HEK293 (cell line): ENCODE measurements around the gene PCDHB11.
"Not testable (repeated sequence)": the region's sequence is repeated elsewhere in the genome, so short reads cannot be mapped to it uniquely, and the experiment has no call there.

ENCODE experiments used
- CTCF ChIA-PET: fragments of 350-600 bp; formaldehyde crosslinking; extraction: SDS; loops from one replicate; lab custom pipeline; 2021; ENCODE audit warnings: antibody characterized with exemption; lab: Yijun Ruan, JAX
- POLR2A ChIA-PET: fragments of 300-600 bp; formaldehyde crosslinking; extraction: SDS; loops from one replicate; lab custom pipeline; 2020; ENCODE audit warnings: antibody characterized with exemption, inconsistent platforms; lab: Yijun Ruan, JAX
- H3K27ac ChIP-seq: fragments of 200-500 bp; sonication (Bioruptor generic); 2 replicates; pipeline ENCODE4 v1.5.1; 2014; ENCODE audit warnings: low read depth, low read length, control low read depth, inconsistent platforms; ENCODE audit errors: extremely low read depth
- H3K36me3 ChIP-seq, 2 experiments: fragments of 200-500 bp in 1 of 2; sonication (Bioruptor generic) in 1 of 2; 1 replicate in 1 of 2; 2 replicates in 1 of 2; pipeline ENCODE4 v1.5.1; 2014 to 2017; ENCODE audit warnings: inconsistent platforms in 2 of 2, low read length in 2 of 2; ENCODE audit not compliant: control insufficient read depth in 2 of 2, insufficient read depth in 1 of 2
- H3K4me1 ChIP-seq: fragments of 200-500 bp; sonication (Bioruptor generic); 2 replicates; pipeline ENCODE4 v1.5.1; 2014; ENCODE audit warnings: mild to moderate bottlenecking, low read length, inconsistent platforms; ENCODE audit not compliant: control insufficient read depth, insufficient read depth
- H3K4me3 ChIP-seq: 2 replicates; pipeline ENCODE4 v1.5.1; 2011; ENCODE audit warnings: low read depth, mild to moderate bottlenecking, control low read depth, low read length, moderate library complexity
- H3K9me3 ChIP-seq: fragments of 200-500 bp; sonication (Bioruptor generic); 2 replicates; pipeline ENCODE4 v1.5.1; 2014; ENCODE audit warnings: low read depth, low read length, inconsistent platforms; ENCODE audit not compliant: control insufficient read depth, insufficient read depth
- GFI1B ChIP-seq: fragments of 450-650 bp; formaldehyde crosslinking; IDR thresholded peaks from 2 replicates; pipeline ENCODE4 v1.5.1; 2016; ENCODE audit warnings: missing biosample characterization, missing genetic modification characterization
- ZEB2 ChIP-seq: fragments of 450-650 bp; formaldehyde crosslinking; IDR thresholded peaks from 2 replicates; pipeline ENCODE4 v1.5.1; 2016; ENCODE audit warnings: missing biosample characterization, missing genetic modification characterization
- ZFP41 ChIP-seq: fragments of 450-650 bp; formaldehyde crosslinking; IDR thresholded peaks from 2 replicates; pipeline ENCODE4 v1.5.1; 2016; ENCODE audit warnings: missing biosample characterization, missing genetic modification characterization, borderline replicate concordance
- ZNF2 ChIP-seq: fragments of 450-650 bp; formaldehyde crosslinking; IDR thresholded peaks from 2 replicates; pipeline ENCODE4 v1.5.1; 2016; ENCODE audit warnings: missing biosample characterization, missing genetic modification characterization
- ZNF202 ChIP-seq: fragments of 450-650 bp; formaldehyde crosslinking; IDR thresholded peaks from 2 replicates; pipeline ENCODE4 v1.5.1; 2016; ENCODE audit warnings: missing biosample characterization, missing genetic modification characterization, borderline replicate concordance
- ZNF23 ChIP-seq: fragments of 450-650 bp; formaldehyde crosslinking; IDR thresholded peaks from 2 replicates; pipeline ENCODE4 v1.5.1; 2016; ENCODE audit warnings: missing biosample characterization, missing genetic modification characterization, borderline replicate concordance
- ZNF292 ChIP-seq: fragments of 450-650 bp; formaldehyde crosslinking; IDR thresholded peaks from 2 replicates; pipeline ENCODE4 v1.5.1; 2016; ENCODE audit warnings: low read depth, missing biosample characterization, missing genetic modification characterization, borderline replicate concordance
- ZNF48 ChIP-seq: fragments of 450-650 bp; formaldehyde crosslinking; IDR thresholded peaks from 2 replicates; pipeline ENCODE4 v1.5.1; 2016; ENCODE audit warnings: missing biosample characterization, missing genetic modification characterization
- ZSCAN23 ChIP-seq: fragments of 450-650 bp; formaldehyde crosslinking; IDR thresholded peaks from 2 replicates; pipeline ENCODE4 v1.5.1; 2016; ENCODE audit warnings: missing biosample characterization, missing genetic modification characterization
- TF ChIP-seq, protein P1 (sequence below): fragments of 450-650 bp; formaldehyde crosslinking; IDR thresholded peaks from 2 replicates; pipeline ENCODE4 v1.5.1; 2016; ENCODE audit warnings: missing biosample characterization, missing genetic modification characterization
- TF ChIP-seq, protein P2 (sequence below): fragments of 450-650 bp; IDR thresholded peaks from 2 replicates; pipeline ENCODE4 v1.5.1; 2018; ENCODE audit warnings: missing biosample characterization, missing genetic modification characterization
- TF ChIP-seq, protein P3 (sequence below): fragments of 450-650 bp; formaldehyde crosslinking; conservative IDR thresholded peaks from 2 replicates; pipeline ENCODE4 v1.5.1; 2016; ENCODE audit warnings: low read depth, missing biosample characterization, missing genetic modification characterization
- TF ChIP-seq, protein P4 (sequence below): fragments of 450-650 bp; formaldehyde crosslinking; IDR thresholded peaks from 2 replicates; pipeline ENCODE4 v1.5.1; 2016; ENCODE audit warnings: missing biosample characterization, missing genetic modification characterization
- TF ChIP-seq, protein P5 (sequence below): fragments of 450-650 bp; formaldehyde crosslinking; IDR thresholded peaks from 2 replicates; pipeline ENCODE4 v1.5.1; 2016; ENCODE audit warnings: missing biosample characterization, missing genetic modification characterization

The PCDHB11 gene

DNA sequence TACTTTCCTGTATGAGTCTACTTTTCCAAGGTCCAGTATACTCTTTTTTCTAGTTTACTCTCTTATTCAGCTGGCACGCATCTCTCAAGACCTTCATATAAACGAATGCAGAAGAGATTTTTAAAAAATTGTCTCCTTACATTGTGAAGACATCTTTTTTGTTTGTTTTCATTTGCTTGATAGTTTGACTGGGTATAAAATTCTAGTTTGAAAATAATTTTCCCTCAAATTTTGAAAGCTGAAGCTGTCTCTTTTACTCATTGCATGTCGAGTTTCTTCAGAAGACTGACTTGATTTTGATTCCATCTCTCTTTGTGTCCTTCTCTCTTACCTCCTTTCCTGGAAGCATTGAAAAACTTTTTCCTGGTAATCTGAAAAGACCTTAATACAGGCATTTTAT lies 3.1 kb upstream of the PCDHB11 start (continued):
- TF ChIP-seq, protein P1, sequence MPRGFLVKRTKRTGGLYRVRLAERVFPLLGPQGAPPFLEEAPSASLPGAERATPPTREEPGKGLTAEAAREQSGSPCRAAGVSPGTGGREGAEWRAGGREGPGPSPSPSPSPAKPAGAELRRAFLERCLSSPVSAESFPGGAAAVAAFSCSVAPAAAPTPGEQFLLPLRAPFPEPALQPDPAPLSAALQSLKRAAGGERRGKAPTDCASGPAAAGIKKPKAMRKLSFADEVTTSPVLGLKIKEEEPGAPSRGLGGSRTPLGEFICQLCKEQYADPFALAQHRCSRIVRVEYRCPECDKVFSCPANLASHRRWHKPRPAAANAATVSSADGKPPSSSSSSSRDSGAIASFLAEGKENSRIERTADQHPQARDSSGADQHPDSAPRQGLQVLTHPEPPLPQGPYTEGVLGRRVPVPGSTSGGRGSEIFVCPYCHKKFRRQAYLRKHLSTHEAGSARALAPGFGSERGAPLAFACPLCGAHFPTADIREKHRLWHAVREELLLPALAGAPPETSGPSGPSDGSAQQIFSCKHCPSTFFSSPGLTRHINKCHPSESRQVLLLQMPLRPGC (tag by site-specific recombination), result no peak
- TF ChIP-seq ZNF23 (tag by site-specific recombination), result no peak
- no peak for TF ChIP-seq ZNF202 (tag by site-specific recombination)
- no peak for TF ChIP-seq ZNF48
- TF ChIP-seq GFI1B, result no peak
- TF ChIP-seq, protein P2, sequence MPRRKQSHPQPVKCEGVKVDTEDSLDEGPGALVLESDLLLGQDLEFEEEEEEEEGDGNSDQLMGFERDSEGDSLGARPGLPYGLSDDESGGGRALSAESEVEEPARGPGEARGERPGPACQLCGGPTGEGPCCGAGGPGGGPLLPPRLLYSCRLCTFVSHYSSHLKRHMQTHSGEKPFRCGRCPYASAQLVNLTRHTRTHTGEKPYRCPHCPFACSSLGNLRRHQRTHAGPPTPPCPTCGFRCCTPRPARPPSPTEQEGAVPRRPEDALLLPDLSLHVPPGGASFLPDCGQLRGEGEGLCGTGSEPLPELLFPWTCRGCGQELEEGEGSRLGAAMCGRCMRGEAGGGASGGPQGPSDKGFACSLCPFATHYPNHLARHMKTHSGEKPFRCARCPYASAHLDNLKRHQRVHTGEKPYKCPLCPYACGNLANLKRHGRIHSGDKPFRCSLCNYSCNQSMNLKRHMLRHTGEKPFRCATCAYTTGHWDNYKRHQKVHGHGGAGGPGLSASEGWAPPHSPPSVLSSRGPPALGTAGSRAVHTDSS (tag by site-specific recombination), result no peak
- no peak for TF ChIP-seq ZNF2 (tag by site-specific recombination)
- no peak for TF ChIP-seq ZFP41 (tag by site-specific recombination)
- TF ChIP-seq, protein P3, sequence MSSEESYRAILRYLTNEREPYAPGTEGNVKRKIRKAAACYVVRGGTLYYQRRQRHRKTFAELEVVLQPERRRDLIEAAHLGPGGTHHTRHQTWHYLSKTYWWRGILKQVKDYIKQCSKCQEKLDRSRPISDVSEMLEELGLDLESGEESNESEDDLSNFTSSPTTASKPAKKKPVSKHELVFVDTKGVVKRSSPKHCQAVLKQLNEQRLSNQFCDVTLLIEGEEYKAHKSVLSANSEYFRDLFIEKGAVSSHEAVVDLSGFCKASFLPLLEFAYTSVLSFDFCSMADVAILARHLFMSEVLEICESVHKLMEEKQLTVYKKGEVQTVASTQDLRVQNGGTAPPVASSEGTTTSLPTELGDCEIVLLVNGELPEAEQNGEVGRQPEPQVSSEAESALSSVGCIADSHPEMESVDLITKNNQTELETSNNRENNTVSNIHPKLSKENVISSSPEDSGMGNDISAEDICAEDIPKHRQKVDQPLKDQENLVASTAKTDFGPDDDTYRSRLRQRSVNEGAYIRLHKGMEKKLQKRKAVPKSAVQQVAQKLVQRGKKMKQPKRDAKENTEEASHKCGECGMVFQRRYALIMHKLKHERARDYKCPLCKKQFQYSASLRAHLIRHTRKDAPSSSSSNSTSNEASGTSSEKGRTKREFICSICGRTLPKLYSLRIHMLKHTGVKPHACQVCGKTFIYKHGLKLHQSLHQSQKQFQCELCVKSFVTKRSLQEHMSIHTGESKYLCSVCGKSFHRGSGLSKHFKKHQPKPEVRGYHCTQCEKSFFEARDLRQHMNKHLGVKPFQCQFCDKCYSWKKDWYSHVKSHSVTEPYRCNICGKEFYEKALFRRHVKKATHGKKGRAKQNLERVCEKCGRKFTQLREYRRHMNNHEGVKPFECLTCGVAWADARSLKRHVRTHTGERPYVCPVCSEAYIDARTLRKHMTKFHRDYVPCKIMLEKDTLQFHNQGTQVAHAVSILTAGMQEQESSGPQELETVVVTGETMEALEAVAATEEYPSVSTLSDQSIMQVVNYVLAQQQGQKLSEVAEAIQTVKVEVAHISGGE (tag by site-specific recombination), result no peak
- TF ChIP-seq, protein P4, sequence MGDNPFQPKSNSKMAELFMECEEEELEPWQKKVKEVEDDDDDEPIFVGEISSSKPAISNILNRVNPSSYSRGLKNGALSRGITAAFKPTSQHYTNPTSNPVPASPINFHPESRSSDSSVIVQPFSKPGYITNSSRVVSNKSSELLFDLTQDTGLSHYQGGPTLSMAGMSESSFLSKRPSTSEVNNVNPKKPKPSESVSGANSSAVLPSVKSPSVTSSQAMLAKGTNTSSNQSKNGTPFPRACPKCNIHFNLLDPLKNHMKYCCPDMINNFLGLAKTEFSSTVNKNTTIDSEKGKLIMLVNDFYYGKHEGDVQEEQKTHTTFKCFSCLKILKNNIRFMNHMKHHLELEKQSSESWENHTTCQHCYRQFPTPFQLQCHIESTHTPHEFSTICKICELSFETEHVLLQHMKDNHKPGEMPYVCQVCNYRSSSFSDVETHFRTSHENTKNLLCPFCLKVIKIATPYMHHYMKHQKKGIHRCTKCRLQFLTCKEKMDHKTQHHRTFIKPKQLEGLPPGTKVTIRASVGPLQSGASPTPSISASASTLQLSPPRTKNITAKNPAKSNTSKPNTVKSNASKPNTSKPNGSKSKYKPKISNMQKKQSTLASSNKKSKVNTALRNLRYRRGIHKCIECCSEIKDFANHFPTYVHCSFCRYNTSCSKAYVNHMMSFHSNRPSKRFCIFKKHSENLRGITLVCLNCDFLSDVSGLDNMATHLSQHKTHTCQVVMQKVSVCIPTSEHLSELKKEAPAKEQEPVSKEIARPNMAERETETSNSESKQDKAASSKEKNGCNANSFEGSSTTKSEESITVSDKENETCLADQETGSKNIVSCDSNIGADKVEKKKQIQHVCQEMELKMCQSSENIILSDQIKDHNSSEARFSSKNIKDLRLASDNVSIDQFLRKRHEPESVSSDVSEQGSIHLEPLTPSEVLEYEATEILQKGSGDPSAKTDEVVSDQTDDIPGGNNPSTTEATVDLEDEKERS (tag by site-specific recombination), result no peak
- TF ChIP-seq, protein P5, sequence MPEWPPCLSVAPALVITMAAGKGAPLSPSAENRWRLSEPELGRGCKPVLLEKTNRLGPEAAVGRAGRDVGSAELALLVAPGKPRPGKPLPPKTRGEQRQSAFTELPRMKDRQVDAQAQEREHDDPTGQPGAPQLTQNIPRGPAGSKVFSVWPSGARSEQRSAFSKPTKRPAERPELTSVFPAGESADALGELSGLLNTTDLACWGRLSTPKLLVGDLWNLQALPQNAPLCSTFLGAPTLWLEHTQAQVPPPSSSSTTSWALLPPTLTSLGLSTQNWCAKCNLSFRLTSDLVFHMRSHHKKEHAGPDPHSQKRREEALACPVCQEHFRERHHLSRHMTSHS (tag by site-specific recombination), result no peak
- TF ChIP-seq ZSCAN23 (tag by site-specific recombination), result no peak
- no peak for TF ChIP-seq ZEB2 (tag by site-specific recombination)
- no peak for TF ChIP-seq ZNF292
- TF ChIP-seq, all 188 proteins: peak for 0

DNA sequence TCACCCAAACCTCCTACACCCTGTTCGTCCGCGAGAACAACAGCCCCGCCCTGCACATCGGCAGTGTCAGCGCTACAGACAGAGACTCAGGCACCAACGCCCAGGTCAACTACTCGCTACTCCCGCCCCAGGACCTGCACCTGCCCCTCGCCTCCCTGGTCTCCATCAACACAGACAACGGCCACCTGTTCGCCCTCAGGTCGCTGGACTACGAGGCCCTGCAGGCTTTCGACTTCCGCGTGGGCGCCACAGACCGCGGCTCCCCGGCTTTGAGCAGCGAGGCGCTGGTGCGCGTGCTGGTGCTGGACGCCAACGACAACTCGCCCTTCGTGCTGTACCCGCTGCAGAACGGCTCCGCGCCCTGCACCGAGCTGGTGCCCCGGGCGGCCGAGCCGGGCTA lies 1.7 kb downstream of the PCDHB11 start:
- H3K36me3 ChIP-seq, POLR2A ChIA-PET, H3K4me1 ChIP-seq, H3K9me3 ChIP-seq, H3K27ac ChIP-seq, CTCF ChIA-PET, H3K4me3 ChIP-seq: not testable (repeated sequence)

DNA sequence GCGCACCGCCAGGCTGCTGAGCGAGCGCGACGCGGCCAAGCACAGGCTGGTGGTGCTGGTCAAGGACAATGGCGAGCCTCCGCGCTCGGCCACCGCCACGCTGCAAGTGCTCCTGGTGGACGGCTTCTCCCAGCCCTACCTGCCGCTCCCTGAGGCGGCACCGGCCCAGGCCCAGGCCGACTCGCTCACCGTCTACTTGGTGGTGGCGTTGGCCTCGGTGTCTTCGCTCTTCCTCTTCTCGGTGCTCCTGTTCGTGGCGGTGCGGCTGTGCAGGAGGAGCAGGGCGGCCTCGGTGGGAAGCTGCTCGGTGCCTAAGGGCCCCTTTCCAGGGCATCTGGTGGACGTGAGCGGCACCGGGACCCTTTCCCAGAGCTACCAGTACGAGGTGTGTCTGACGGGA lies 2.2 kb downstream of the PCDHB11 start:
- H3K4me1 ChIP-seq, POLR2A ChIA-PET, H3K36me3 ChIP-seq, H3K4me3 ChIP-seq, H3K9me3 ChIP-seq, H3K27ac ChIP-seq: not testable (repeated sequence)
- CTCF ChIA-PET, result interaction anchor here (0.6 to 0.7 kb wide), 2 partner anchors 69 to 323 kb away, joined by 3 to 4 read pairs; no protein-coding TSS in a partner anchor
